ENCODE measurements around the gene SLC7A10. TPM values are rescaled to one million over a fixed set of nuclear protein-coding genes. Genes with fewer than 3 reads are reported as not detected.

Gene SLC7A10
- total RNA-seq, 1 experiment from 2014 or later = not detected

DNA sequence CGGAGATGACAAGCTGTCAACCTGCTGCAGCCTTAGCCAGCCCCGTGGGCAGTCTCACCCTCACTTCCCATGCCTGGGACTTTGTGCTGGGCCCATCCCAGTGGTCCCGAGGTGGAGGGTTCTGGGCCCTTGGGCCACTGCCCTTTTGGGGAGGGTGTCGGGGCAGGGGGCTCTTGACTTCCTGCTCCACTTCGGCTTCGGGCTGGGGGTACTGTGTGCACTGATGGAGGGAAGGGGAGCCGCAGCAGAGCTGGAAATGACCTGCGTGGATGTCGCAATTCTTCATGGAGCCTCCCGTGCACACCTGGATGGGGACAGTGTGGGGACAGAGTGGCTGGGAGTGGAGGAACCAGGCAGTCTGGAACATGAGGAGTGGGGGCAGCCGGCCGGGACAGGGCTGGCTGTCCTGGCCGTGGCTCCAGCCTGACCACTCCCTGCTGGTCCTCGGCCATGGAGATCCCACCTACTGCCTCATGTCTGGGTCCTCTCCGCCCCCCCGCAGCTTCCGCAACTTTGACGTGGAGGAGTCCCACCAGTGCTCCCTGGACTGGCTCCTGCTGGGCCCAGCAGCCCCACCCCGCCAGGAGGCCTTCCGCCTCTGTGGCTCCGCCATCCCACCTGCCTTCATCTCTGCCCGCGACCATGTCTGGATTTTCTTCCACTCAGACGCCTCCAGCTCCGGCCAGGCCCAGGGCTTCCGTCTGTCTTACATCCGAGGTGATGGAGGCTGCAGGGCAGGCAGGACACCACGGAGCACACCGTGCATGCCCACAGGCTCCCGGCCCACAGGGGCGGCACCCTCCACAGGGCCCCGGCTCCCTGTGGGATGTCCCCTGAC, 21.3 kb downstream of the SLC7A10 start:
- H3K27me3 ChIP-seq (replicated peaks; ENCODE audit: control insufficient read depth, insufficient read depth, low read length) = no peaks in the 10 kb centered on the region
- Mint-ChIP-seq H3K4me1 (ENCODE audit: low read depth, unreplicated experiment) (no peaks in the 10 kb centered on the region), H3K27ac (ENCODE audit: unreplicated experiment) (no peak overlapping the region), H3K4me3 (ENCODE audit: unreplicated experiment) (no peak overlapping the region), H3K36me3 (ENCODE audit: insufficient read depth, unreplicated experiment) (no peaks in the 10 kb centered on the region), H3K27me3 (ENCODE audit: insufficient read depth, unreplicated experiment) (no peaks in the 10 kb centered on the region), H3K9me3 (ENCODE audit: unreplicated experiment) (no peaks in the 10 kb centered on the region)
- no peaks in the 10 kb centered on the region for H3K9me3 ChIP-seq
- no peaks in the 10 kb centered on the region; the same call in 1 of the 2 replicates for H3K36me3 ChIP-seq (ENCODE audit: control insufficient read depth, insufficient read depth, low read length)
- no TSS peak for BruUV-seq (replicated peaks)
- intact Hi-C loops (cut with micrococcal nuclease; ENCODE audit: unreplicated experiment) = no loop called here
- no peak for DNase-seq
- H3K4me1 ChIP-seq = no peaks in the 10 kb centered on the region
- ChIA-PET CTCF (no interaction called here), POLR2A (no interaction called here)
- no peak overlapping the region for H3K4me3 ChIP-seq (ENCODE audit: low read depth, low read length)
- TF ChIP-seq, protein P1, sequence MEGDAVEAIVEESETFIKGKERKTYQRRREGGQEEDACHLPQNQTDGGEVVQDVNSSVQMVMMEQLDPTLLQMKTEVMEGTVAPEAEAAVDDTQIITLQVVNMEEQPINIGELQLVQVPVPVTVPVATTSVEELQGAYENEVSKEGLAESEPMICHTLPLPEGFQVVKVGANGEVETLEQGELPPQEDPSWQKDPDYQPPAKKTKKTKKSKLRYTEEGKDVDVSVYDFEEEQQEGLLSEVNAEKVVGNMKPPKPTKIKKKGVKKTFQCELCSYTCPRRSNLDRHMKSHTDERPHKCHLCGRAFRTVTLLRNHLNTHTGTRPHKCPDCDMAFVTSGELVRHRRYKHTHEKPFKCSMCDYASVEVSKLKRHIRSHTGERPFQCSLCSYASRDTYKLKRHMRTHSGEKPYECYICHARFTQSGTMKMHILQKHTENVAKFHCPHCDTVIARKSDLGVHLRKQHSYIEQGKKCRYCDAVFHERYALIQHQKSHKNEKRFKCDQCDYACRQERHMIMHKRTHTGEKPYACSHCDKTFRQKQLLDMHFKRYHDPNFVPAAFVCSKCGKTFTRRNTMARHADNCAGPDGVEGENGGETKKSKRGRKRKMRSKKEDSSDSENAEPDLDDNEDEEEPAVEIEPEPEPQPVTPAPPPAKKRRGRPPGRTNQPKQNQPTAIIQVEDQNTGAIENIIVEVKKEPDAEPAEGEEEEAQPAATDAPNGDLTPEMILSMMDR (IDR thresholded peaks at IDR 0.05; ENCODE audit: insufficient read depth in 1 of 2, low read depth in 1 of 2, low read length in 1 of 2, severe bottlenecking in 1 of 2, unreplicated experiment in 1 of 2) = no peak

DNA sequence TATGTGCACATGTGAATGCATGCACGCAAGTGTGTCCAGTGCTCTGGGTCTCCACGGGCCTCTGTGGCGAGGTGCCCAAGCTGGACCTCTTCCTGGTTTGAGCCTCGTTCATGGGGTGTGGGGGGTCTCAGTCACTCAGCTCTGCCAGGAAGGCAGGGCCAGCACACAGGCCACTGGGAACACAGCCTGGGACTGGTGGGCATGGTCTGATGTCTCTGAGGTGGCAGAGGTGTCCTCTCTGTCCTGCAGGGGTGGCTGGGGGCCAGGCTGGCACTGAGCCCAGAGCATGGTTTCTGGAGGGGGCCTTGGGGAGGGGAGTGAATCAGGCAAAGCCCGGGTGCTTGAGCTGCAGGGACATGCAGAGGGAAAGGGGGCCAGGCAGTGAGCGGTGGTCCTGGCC, 22.1 kb downstream of the SLC7A10 start:
- no peaks in the 10 kb centered on the region for H3K4me1 Mint-ChIP-seq (ENCODE audit: low read depth, unreplicated experiment)
- TF ChIP-seq, protein P1 (IDR thresholded peaks at IDR 0.05; ENCODE audit: insufficient read depth in 1 of 2, low read depth in 1 of 2, low read length in 1 of 2, severe bottlenecking in 1 of 2, unreplicated experiment in 1 of 2) = no peak
- DNase-seq = no peak
- POLR2A ChIA-PET = no interaction called here
- Histone ChIP-seq H3K9me3 (no peaks in the 10 kb centered on the region), H3K36me3 (ENCODE audit: control insufficient read depth, insufficient read depth, low read length) (no peaks in the 10 kb centered on the region; the same call in 1 of the 2 replicates), H3K27me3 (replicated peaks; ENCODE audit: control insufficient read depth, insufficient read depth, low read length) (no peaks in the 10 kb centered on the region), H3K4me3 (ENCODE audit: low read depth, low read length) (no peak overlapping the region), H3K4me1 (no peaks in the 10 kb centered on the region)
- intact Hi-C loops (cut with micrococcal nuclease; ENCODE audit: unreplicated experiment) = no loop called here
- no peaks in the 10 kb centered on the region for H3K36me3 Mint-ChIP-seq (ENCODE audit: insufficient read depth, unreplicated experiment)
- no peak overlapping the region for H3K27ac Mint-ChIP-seq (ENCODE audit: unreplicated experiment)
- no peak overlapping the region for H3K4me3 Mint-ChIP-seq (ENCODE audit: unreplicated experiment)
- no TSS peak for BruUV-seq (replicated peaks)
- CTCF ChIA-PET = no interaction called here
- no peaks in the 10 kb centered on the region for H3K27me3 Mint-ChIP-seq (ENCODE audit: insufficient read depth, unreplicated experiment)
- H3K9me3 Mint-ChIP-seq (ENCODE audit: unreplicated experiment) = no peaks in the 10 kb centered on the region

DNA sequence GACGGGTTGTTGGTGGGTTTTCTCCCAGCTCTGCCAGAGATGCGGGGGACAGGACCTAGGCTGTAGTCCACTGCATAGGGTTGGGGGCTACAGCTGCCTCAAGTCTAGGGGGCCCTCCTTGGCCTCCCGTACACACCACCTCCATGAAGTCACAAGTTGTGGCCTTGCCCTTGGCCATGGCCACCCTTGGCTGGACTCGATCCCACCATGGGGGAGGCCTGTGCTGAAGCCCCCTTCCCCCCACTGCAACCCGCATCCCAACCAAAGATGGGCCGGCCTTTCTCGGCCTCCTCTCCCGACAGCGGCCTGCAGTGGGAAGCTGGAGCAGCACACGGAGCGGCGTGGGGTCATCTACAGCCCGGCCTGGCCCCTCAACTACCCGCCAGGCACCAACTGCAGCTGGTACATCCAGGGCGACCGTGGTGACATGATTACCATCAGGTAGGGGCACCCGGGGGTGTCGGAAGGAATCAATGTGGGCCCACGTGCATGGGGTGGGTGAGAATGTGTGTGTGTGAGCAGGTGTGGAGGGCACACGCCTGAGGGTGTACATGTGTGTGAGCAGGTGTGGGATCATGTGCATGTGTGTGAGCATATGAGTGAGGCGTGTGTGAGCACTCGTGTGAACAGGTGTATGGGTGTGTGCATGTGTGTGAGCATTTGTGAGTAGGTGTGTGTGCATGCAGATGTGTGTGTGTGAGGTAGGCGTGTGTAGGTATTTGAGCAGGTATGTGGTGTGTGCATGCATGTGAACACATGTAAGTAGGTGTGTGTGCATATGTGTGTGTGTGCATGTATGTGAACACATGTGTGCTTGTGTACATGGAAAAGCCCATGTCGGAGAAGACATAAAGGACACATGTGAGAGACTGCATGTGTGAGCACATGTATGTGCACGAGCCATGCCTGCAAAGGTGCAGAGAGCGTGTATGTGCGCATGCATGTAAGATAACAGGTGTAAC, 22.8 kb downstream of the SLC7A10 start:
- Histone ChIP-seq H3K27me3 (replicated peaks; ENCODE audit: control insufficient read depth, insufficient read depth, low read length) (no peaks in the 10 kb centered on the region), H3K4me3 (ENCODE audit: low read depth, low read length) (no peak overlapping the region), H3K9me3 (no peaks in the 10 kb centered on the region), H3K36me3 (ENCODE audit: control insufficient read depth, insufficient read depth, low read length) (no peaks in the 10 kb centered on the region; the same call in 1 of the 2 replicates), H3K4me1 (no peaks in the 10 kb centered on the region)
- Mint-ChIP-seq H3K4me1 (ENCODE audit: low read depth, unreplicated experiment) (no peaks in the 10 kb centered on the region), H3K36me3 (ENCODE audit: insufficient read depth, unreplicated experiment) (no peaks in the 10 kb centered on the region), H3K4me3 (ENCODE audit: unreplicated experiment) (no peak overlapping the region), H3K27me3 (ENCODE audit: insufficient read depth, unreplicated experiment) (no peaks in the 10 kb centered on the region), H3K27ac (ENCODE audit: unreplicated experiment) (no peak overlapping the region), H3K9me3 (ENCODE audit: unreplicated experiment) (no peaks in the 10 kb centered on the region)
- TF ChIP-seq, protein P1 (IDR thresholded peaks at IDR 0.05; ENCODE audit: insufficient read depth in 1 of 2, low read depth in 1 of 2, low read length in 1 of 2, severe bottlenecking in 1 of 2, unreplicated experiment in 1 of 2) = no peak
- POLR2A ChIA-PET = no interaction called here
- no TSS peak for BruUV-seq (replicated peaks)
- CTCF ChIA-PET = no interaction called here
- intact Hi-C loops (cut with micrococcal nuclease; ENCODE audit: unreplicated experiment) = no loop called here
- DNase-seq = no peak

All from Caco-2 (cell line).